Measurements from ENCODE around the gene MUSTN1. TPM values are rescaled to one million over a fixed set of nuclear protein-coding genes. Genes with fewer than 3 reads are reported as not detected.

MUSTN1 gene
- not detected in 2 replicates for total RNA-seq (2014; rRNA removed; shearing (Covaris generic))

DNA sequence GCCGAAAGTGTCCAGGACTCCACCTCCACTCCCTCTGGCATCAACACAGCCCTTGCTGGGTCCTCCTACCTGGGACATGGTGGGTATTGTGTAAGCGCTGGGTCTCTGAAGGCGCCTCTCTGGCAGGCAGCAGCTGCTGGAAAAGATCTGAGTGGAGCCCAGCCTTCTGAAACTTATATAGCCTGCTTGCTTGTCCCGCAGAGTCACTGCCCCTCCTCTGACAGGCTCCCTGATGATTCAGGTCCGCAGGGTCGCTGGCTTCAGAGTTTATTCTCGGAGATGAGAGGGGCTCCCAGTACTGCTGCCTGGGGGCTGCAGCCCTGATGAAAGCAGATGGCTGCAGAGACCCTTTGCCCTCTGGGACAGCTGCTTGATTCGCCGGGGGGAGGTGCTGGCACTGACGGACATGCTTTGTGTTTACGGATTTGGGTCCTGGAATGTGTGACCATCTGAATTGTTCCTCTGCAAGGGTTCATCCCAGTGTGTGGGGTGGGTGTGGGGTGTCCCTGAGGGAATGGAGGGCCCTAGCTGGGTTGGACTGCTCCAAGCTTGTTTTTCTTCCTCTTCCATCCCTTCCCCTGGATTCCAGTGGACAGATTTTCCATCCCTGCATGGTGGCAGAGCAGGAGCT, at the start of gene MUSTN1:
TSS of gene MUSTN1 (minus strand) at position 149 of the 631 bp plus-strand sequence. CDS start at position 78, 71 bp downstream.
- DNase-seq (ENCODE audit: low spot score): no peak

DNA sequence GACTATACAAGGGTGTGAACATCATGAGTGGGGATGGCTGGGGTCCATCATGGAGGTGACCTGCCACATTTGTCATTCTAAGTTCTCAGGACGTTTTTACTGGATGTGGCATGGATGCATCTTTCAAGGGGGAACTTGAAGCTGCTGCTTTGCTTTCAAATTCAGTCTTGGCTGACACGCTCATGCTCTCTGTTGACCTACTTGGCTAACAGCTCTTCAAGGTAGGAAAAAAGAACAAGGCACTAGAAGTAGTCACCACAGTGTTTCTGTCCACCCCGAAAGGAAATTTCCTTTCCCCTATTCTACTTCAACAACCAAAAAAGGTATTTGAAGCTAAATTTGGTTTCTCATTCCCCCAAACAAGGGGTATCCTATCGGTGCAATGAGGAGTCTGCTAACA, 47.6 kb upstream of the MUSTN1 start:
- no peak for DNase-seq (ENCODE audit: low spot score)

DNA sequence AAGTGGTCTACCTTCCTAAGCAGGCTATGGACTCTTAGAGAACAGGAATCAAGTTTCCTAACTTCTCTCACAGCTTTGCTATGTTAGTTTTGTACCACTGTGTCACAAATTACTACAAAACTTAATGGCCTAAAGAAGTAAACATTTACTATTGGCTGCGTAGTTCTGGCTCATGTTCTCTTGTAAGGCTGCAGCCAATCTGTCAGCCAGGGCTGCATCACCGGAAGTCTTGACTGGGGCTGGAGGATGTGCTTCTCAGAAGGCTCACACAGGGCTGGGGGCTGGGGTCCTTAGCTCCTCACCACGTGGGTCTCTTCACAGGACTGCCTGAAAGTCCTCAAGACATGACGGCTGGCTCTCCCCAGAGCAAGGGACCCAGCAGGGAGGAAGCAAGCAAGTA, 47.1 kb upstream of the MUSTN1 start:
- no peak for DNase-seq (ENCODE audit: low spot score)

DNA sequence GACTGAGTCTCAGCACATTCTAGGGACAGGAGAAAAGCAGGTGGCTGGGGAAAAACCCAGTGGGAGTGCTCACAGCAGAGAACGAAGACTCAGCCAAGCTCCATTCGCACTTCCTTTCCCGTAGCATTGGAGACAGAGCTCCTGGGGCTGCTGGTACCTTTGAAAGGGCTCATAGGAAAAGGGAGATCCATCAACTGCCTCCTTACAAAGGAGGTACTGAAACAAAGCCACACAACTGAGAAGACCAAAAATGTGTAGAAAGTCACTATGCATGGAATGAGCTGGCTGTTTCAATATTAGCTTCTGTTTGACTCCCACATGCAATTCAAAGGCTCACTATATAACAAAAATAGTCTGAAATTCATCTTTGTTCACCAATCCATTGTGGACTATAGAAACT, 45.7 kb upstream of the MUSTN1 start:
- DNase-seq (ENCODE audit: low spot score): no peak

DNA sequence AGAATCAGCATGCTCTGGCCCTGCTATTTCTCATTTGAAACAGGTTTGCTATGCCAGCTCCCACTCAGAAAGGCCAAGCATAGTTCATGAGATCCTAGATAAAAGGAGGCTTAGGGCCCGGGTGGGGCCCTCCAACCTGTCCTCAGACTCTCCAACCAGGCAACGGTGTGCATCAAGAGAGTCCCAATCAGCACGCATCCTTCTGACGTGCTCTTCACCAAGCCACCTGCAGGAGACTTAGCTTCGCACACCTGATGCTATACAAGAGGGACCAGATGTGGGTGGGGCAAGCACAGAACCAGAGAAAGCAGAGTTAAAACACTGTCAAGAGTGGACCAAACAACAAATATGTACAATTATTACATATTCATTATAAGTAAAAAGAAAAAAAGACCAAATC, 45.2 kb upstream of the MUSTN1 start:
- DNase-seq (ENCODE audit: low spot score): no peak

DNA sequence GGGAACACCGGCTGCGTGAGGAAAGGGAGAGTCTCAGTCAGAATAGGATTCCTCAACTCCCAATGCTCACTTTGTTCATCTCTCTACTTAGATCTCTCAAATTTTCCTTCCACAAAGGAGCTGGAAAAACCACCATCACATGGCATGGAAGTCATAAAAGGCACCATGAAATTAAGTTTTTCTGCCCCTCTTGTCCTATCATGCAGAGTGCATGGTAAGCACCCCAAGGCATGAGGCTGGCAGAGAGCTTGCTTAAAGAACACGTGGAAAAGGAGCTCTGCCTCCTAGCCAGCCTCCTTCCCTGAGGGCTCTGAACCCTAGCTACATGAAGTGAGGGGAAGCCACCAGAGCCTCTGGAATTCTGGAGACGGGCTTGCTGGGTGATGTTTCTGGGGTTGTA, 44.8 kb upstream of the MUSTN1 start:
- DNase-seq (ENCODE audit: low spot score): no peak

DNA sequence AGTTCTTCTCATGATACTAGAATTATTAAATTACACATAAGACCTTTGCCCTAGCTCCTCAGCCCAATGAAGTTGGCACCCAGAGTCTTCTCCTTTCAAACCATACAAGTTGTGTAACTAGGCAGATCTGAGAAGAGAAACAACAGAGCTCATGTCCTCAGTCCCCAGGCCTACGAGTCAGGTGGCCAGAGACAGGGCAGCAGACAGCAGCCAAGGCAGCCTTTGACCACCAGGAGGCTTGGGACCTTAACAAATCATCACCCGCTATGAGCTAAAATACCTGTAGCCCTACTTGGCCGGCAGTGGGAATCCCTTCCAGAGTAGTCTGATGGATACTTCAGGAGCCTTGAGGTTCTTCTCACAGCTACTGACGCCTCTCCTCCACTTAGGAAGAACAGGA, 44.3 kb upstream of the MUSTN1 start:
- DNase-seq (ENCODE audit: low spot score): no peak

DNA sequence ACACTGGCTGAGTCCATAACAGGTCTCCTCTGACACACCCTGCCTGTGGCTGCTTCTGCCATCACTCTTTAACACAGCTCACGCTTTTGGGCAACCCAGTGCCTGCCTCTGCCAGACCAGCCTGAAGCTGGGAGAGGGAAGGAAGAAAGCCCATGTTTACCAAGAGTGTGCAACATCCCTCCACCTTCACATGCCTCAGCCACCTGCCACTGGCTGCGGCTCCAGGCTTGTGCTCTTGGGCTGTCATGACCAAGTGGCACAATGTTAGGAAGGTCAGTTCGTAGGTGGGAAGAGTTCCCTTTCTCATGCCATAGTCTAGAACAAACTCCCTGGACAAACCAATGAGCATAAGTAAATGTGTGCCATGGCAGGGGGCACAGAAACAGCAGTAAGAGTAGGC, 42.3 kb upstream of the MUSTN1 start:
- no peak for DNase-seq (ENCODE audit: low spot score)

DNA sequence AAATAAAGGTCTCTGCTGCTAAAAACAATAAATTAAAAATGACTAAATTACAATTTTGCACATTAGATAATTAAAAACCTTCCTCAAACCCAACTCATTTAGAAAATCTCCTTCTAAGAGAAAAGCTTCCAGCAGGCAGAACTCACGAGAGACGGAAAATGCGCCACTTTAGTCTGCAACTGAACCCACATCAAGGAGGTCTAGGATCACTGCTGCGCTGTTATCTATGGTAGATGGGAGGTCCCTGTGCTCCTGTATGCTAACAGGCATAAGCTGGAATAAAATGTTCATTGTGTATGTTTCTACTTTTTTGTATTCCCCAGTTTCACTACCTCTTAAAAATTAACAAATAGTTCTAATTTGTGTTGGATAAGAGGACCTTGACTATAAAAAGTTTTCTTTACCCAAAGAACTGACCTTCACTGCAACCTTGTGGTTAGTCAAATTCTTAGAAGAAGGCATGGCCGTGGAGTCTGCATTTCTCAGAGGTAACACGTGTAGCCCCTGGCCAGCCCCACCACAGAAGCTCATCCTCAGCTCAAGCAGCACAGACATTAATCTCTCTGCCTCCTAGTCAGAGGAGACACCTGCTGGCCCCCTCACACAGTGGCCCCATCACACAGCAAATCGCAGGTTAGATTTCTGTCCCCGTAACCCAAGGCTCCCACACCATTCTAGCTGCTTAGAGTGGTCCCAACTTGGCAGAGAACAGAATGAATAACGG, 40.2 kb upstream of the MUSTN1 start:
- no peak for DNase-seq (ENCODE audit: low spot score)

DNA sequence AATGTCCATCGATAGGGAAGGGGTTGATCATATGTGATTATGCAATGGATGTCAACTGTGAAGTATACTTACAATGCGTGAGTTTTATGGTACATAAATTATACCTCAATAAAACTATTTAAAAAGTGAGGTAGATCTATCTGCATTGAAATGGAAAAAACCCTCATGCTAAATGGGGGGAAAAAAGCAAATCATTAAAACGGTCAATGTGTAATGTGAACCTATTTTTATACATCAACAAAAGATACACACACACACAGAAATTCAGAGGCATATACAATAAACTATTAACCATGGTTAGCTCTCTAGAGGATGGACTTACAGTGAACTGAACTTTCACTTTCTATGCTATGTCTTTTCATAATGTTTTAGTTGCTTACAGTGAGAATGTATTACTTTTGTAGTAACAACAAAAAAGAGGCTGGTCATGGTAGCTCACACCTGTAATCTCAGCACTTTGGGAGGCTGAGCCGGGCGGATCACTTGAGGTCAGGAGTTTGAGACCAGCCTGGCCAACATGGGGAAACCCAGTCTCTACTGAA, 39.4 kb upstream of the MUSTN1 start:
- DNase-seq (ENCODE audit: low spot score): no peak

DNA sequence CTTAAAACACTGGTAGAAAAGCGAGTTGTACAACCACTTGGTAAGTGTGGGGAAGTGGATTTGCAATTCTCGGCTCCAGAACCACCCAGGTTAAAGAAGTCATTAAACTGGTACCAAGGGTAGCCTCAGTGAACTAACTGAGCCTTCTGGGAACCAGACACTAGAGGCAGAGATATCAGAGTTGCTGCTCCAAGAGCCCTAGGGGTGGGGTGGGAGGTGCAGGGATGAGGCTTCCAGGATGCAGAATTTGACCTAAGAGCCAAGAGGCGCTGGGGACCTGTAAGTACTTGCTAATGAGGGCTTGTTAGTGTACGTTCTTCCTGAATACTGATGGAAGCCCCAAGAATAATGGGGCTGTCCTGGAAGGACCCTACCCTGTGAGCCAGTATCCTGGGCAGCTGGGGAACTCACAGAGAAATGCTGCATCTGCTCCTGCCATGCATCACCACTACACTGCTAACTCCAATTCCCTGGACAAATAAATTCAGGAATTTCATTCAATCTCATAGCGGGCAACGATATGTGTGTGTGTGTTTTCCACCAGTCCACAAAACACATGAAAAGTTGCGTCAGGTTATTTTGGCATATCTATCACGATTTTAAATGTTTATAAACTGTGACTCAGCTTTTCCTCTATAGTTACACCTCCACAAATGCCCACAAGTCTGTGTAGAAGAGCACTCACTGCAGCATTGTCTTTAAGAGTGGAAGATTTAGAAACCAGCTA, 38.8 kb upstream of the MUSTN1 start:
- no peak for DNase-seq (ENCODE audit: low spot score)

DNA sequence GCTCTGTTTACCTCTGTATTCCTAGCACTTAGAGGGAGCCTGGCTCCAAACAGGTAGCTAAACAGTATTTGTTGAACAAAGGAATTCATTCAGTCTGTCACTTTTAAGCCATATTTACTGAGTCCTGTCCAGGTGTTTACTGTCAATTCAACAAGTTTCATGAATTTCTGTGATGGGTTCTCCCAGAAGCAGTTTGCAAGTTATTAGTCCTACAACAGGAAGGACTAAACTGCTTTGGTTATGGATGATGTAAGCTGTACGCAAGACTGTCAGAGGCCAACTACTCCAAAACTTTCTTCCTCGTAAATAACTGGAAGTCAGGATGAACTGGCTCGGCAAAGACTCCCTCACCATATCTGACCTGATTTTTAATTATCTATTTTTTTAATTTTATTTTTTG, 37.4 kb upstream of the MUSTN1 start:
- no peak for DNase-seq (ENCODE audit: low spot score)

DNA sequence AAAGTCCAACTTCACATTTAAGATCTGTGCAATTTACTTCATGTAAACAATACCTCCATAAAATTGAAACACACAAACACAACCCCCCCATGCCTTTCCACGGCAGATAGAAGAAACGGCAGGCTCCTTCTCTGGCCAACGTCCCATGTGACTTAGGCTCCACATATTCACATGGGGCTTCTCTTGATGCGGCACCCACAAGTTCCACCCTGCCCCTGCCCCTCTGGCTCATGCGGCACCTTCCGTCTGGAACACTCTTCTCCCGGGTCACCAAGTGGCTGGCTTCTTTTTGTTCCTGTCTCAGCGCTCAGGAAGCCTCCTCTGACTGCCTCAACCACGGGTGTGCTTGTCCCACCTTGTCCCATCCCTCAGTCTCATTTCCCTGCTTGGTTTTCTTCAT, 36.9 kb upstream of the MUSTN1 start:
- DNase-seq (ENCODE audit: low spot score): no peak

DNA sequence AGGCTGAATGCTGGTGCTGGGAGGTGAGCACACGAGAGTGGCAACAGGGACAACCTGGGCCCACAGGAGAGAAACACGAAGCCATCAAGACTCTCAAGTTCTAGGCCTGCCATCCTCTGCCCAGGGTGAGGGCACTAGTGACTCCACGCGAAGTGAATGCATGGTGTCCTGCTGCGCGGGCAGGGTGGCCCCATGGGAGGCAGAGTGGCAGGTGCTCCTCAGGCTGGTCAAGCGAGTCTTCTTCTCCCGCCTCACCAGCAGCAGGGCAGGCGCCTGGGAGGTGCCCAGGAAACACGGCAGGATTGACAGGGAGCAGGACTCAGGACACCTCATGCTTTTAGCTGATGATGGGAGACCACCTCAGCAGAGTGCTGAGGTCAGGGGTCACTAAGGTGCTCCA, 35.7 kb upstream of the MUSTN1 start:
- DNase-seq (ENCODE audit: low spot score): no peak

DNA sequence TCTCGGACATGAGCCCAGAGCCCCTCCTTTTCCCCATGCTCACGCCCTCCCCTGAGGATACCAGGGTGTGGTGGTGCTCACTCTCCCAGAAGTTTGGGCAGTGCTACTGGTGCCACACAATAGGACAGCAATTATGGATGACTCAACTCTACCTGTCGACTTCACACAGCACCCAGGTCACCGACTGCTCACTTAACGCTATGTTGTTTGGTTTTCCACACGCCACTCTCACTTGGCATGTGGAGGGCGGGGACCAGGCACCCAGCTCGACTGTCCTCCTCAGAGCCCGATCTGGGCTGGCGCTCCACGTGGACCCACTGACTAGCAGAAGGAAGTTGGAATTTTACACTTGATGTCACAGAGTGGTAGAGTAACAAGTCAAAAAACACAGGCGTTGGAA, 31.6 kb upstream of the MUSTN1 start:
- DNase-seq (ENCODE audit: low spot score): no peak

DNA sequence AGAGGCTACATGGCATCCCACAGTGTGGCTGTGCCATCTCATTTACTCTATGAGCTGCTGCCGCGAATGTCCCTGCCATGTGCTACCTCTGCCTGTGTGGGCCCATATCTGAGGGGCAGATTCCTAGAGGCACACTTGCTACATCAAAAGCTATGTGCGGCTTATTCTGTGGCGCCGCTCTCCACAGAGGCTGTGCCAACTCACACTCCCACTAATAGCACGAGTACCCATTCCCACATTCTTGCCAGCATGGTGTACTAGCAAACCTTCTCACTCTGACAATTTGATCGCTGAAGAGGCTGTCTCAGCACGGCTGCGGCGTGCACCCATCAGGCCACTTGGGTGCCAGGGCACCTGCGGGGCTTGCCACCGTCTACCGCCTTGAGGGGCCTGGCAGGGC, 31.2 kb upstream of the MUSTN1 start:
- no peak for DNase-seq (ENCODE audit: low spot score)

DNA sequence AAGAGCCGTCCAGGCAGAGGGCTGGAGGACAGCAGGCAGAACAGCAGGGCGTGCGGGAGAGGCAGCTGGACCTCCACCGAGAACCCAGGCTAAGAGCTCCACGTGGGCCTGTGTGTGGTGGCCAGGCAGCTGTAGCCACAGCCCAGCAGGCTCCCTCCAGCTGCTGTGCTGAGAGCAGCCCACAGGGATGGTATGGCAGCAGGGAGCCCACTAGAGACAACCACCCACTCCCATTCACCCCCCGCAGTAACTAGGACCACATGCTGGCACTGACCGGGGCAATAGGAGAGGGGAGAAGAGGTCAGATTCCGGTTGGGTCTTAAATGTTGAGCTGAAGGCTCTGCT, 25.6 kb upstream of the MUSTN1 start:
- no peak for DNase-seq (ENCODE audit: low spot score)

DNA sequence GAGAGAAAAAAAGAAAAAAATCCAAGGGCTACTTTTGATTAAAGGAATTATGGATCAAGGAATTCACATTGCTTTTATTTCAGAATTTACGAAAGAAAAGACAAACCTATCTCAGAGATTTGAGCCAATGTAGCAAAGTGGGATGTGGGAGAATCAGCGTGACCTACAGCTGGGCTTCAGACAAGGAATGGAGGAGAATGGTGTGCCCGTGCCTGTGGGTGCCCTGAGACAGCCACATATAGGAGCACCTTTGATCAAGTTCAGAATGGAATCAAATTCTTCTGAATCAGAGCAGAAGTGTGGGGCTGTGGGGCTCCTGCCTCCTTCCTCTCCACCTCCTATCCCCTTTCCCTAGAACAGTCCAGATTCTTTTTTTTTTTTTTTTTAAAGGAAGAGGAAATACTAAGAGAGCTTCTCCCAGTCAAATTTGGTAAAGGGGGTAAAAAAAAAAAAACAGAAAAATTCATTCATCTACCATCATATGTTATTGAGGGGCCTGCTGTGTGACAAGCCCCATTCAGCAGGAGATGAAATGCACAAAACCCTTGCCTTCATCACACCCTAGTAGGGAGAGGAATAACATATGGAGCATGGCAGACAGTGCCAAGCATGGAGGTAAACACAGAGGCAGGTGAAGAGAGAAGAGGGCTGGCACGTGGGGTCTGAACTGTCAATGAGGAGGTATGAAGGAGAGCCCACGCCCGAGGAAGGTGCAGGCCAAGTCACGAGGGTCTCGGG, 25.0 kb upstream of the MUSTN1 start:
- no peak for DNase-seq (ENCODE audit: low spot score)

DNA sequence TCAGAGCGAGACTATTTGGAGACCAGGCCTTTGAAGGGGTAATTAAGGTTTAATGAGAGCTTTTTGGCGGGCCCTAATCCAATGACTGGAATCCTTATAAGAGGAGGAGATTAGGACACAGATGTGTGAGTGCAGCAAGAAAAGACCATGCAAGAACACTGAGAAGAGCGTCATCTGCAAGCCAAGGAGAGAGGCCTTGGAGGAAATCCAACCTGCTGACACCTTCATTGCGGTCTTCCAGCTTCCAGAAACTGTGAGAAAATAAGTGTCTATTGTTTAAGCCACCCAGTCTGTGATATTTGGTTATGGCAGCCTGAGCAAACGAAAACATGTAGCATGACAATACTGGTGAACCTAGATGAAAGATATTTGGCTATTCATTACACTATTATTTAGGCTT, 23.0 kb upstream of the MUSTN1 start:
- DNase-seq (ENCODE audit: low spot score): no peak

DNA sequence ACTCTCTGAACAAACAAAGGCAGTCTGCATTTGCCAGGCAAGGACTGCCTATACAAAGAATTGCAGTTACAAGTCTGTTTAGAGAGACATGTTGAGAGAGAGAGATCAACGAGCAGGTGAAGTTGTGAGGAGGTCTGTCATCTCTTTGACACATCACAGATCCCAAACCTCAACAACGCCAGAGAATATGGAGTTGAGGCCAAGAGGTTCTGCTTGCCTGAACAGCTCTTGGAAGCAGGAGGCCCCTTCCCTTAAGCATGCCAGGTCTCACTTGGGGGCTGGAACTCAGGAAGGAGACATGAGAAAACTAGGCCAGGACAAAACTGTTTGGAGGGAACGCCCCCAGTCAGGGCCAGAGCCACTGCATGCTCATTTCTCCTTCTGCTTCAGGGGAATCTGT, 22.3 kb upstream of the MUSTN1 start:
- DNase-seq (ENCODE audit: low spot score): no peak

DNA sequence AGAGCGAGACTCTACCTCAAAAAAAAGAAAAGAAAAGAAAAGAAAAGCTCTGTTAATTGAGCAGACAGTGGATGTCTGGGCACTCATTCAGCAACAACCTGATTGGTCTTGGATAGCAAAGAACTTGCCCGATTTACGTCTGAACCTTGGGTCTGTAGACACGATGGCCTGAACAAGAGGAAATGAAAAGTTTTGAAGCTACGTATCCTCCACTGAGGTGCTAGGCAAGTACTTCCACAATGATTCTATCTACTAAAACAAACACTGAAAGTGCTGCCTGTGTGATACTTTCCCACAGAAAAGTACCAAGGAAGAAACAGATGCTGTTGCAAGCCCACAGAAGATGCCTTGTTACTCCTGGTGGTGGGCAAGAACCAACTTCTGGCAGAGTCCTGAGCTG, 21.8 kb upstream of the MUSTN1 start:
- DNase-seq (ENCODE audit: low spot score): no peak

DNA sequence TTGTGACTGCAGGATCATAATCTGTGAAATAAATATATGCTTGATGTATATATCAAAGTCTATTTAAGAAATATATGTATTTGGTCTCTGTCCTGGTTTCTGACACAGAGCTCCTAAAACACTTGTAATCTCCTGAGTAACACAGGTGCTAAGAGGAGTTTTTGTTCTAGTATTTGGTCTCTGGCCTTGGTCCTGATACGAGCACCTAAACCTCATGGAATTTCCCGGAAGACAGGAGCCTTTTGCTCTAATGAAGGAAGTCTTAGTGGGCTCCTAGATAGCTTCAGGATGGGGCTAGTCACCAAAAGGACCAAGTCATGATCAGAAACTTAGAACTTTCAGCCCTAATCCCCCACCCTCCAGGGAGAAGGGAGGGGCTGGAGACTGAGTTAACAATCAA, 19.2 kb upstream of the MUSTN1 start:
- no peak for DNase-seq (ENCODE audit: low spot score)
